ENCODE results near the gene TREML2.

- TF ChIP-seq CTCF (IDR thresholded peaks at IDR 0.05) (no peak), POLR2AphosphoS5 (IDR thresholded peaks at IDR 0.05) (no peak), POLR2A (IDR thresholded peaks at IDR 0.05) (no peak)
Measured at GRCh38 chr6:41247882-41248705, 47.1 kb upstream of the TREML2 start.
